ENCODE data around the gene ESYT2. TPM values are rescaled to one million over a fixed set of nuclear protein-coding genes. Genes with fewer than 3 reads are reported as not detected.

ESYT2 gene
- polyA plus RNA-seq, 3 donors: 14.0 to 24.1 (median 22.0) TPM

- H3K4me2 ChIP-seq (replicated peaks; ENCODE audit: extremely low read depth, low read length, poor library complexity, severe bottlenecking): no peak overlapping the region
- H2AFZ ChIP-seq (ENCODE audit: insufficient read depth, low read depth, low read length, poor library complexity, severe bottlenecking): no peak overlapping the region
- Mint-ChIP-seq H3K9me3 (no peaks in the 10 kb centered on the region), H3K36me3 (peaks cover 54 to 73% of the 10 kb centered on the region in 2 donors), H3K4me1 (no peaks in the 10 kb centered on the region), H3K4me3 (no peak overlapping the region), H3K27ac (peak overlapping the region in 3 of 7 donors; percentile 16 to 71 (median 48)), H3K27me3 (ENCODE audit: low read depth in 3 of 3) (no peaks in the 10 kb centered on the region)
- peaks cover 57 to 66% of the 10 kb centered on the region in 2 donors for H3K36me3 ChIP-seq (replicated peaks in 1 of 2; ENCODE audit: control insufficient read depth in 1 of 2, insufficient read depth in 2 of 2, low read length in 2 of 2)
- peaks cover 22% of the 10 kb centered on the region for H4K20me1 ChIP-seq (ENCODE audit: insufficient read depth, low read length)
- no peak for DNase-seq
- TF ChIP-seq CTCF (IDR thresholded peaks at IDR 0.05): no peak
- peaks cover 59% of the 10 kb centered on the region for H3K79me2 ChIP-seq (ENCODE audit: insufficient read depth, low read length)
- no peak overlapping the region for H3K27ac ChIP-seq (ENCODE audit: low read depth in 1 of 2, low read length in 2 of 2)
- intact Hi-C loops (cut with micrococcal nuclease): no loop called here
- no peaks in the 10 kb centered on the region for H3K4me1 ChIP-seq (ENCODE audit: control insufficient read depth in 1 of 2, insufficient read depth in 2 of 2, low read length in 2 of 2)
- WGBS (ENCODE audit: insufficient coverage): 78% methylated on average over 12 of the region's 23 CpGs
- H3K9ac ChIP-seq (ENCODE audit: insufficient read depth, low read length, poor library complexity, severe bottlenecking): no peak overlapping the region
- no peaks in the 10 kb centered on the region for H3K27me3 ChIP-seq (ENCODE audit: control insufficient read depth in 2 of 2, insufficient read depth in 2 of 2, low read length in 2 of 2)
- no peak overlapping the region for H3K4me3 ChIP-seq (replicated peaks in 1 of 3; ENCODE audit: low read depth in 2 of 3, low read length in 3 of 3)
- H3K9me3 ChIP-seq (replicated peaks in 1 of 2; ENCODE audit: control insufficient read depth in 1 of 2, insufficient read depth in 1 of 2, low read length in 2 of 2): no peaks in the 10 kb centered on the region
Measured at GRCh38 chr7:158796667-158797066, 32.6 kb downstream of the ESYT2 start.

GRCh38 chr7:158795272-158795671 is 34.0 kb downstream of the ESYT2 start:
- no peaks in the 10 kb centered on the region for H3K9me3 ChIP-seq (replicated peaks in 1 of 2; ENCODE audit: control insufficient read depth in 1 of 2, insufficient read depth in 1 of 2, low read length in 2 of 2)
- no peaks in the 10 kb centered on the region for H3K4me1 ChIP-seq (ENCODE audit: control insufficient read depth in 1 of 2, insufficient read depth in 2 of 2, low read length in 2 of 2)
- no CpG with 5 or more reads among the region's 4 CpGs for WGBS (ENCODE audit: insufficient coverage)
- no peak overlapping the region for H3K4me3 Mint-ChIP-seq
- H3K4me1 Mint-ChIP-seq: no peaks in the 10 kb centered on the region
- H3K9me3 Mint-ChIP-seq: no peaks in the 10 kb centered on the region
- intact Hi-C loops (cut with micrococcal nuclease): no loop called here
- no peaks in the 10 kb centered on the region for H3K27me3 Mint-ChIP-seq (ENCODE audit: low read depth in 3 of 3)
- peak overlapping the region in 1 of 7 donors; percentile 44 for H3K27ac Mint-ChIP-seq
- H3K27ac ChIP-seq (ENCODE audit: low read depth in 1 of 2, low read length in 2 of 2): peak overlapping the region in 1 of 2 donors; percentile 18
- H3K79me2 ChIP-seq (ENCODE audit: insufficient read depth, low read length): peaks cover 45% of the 10 kb centered on the region
- H3K4me2 ChIP-seq (replicated peaks; ENCODE audit: extremely low read depth, low read length, poor library complexity, severe bottlenecking): no peak overlapping the region
- H2AFZ ChIP-seq (ENCODE audit: insufficient read depth, low read depth, low read length, poor library complexity, severe bottlenecking): no peak overlapping the region
- no peak overlapping the region for H3K4me3 ChIP-seq (replicated peaks in 1 of 3; ENCODE audit: low read depth in 2 of 3, low read length in 3 of 3)
- TF ChIP-seq CTCF (IDR thresholded peaks at IDR 0.05): no peak
- H3K36me3 ChIP-seq (replicated peaks in 1 of 2; ENCODE audit: control insufficient read depth in 1 of 2, insufficient read depth in 2 of 2, low read length in 2 of 2): peaks cover 67 to 80% of the 10 kb centered on the region in 2 donors
- peaks cover 65 to 84% of the 10 kb centered on the region in 2 donors for H3K36me3 Mint-ChIP-seq
- H3K27me3 ChIP-seq (ENCODE audit: control insufficient read depth in 2 of 2, insufficient read depth in 2 of 2, low read length in 2 of 2): no peaks in the 10 kb centered on the region
- peaks cover 13% of the 10 kb centered on the region for H4K20me1 ChIP-seq (ENCODE audit: insufficient read depth, low read length)
- no peak for DNase-seq
- H3K9ac ChIP-seq (ENCODE audit: insufficient read depth, low read length, poor library complexity, severe bottlenecking): no peak overlapping the region

Data from CD14-positive monocyte (primary cell).